ENCODE results near the gene MARCKS. TPM values are rescaled to one million over a fixed set of nuclear protein-coding genes. Genes with fewer than 3 reads are reported as not detected.
A peak's percentile ranks its signal among the peaks of the same experiment; 100 is the strongest.

The MARCKS gene
- polyA plus RNA-seq, 2 of the 4 experiments (the other 2 are of a cell fraction): 21.2 to 39.4 TPM

- TF ChIP-seq ELK1 (IDR thresholded peaks at IDR 0.05; ENCODE audit: low read depth, low read length): no peak
- TF ChIP-seq EP300 (IDR thresholded peaks at IDR 0.05): no peak
- TF ChIP-seq REST (IDR thresholded peaks at IDR 0.05): no peak
- peak; percentile 84 for TF ChIP-seq RAD21 (conservative IDR thresholded peaks at IDR 0.05 in 1 of 2, IDR thresholded peaks at IDR 0.05 in 1 of 2)
Observed at GRCh38 chr6:113879186-113880096, 22.3 kb downstream of the MARCKS start (continued).

GRCh38 chr6:113881478-113881980 lies 24.4 kb downstream of the MARCKS start:
- no peak overlapping the region for H3K4me2 ChIP-seq
- ATAC-seq (no peak), DNase-seq (ENCODE audit: low read depth in 1 of 2, low spot score in 1 of 2) (no peak), FAIRE-seq (no peak)
- 57% methylated on average over 2 of the region's 2 CpGs for WGBS (ENCODE audit: missing lambda C conversion rate)
- no peaks in the 10 kb centered on the region for H3K9me3 ChIP-seq
- no peak overlapping the region for H3K4me3 ChIP-seq
- TF ChIP-seq HDAC2 (IDR thresholded peaks at IDR 0.05) (no peak), PBX3 (IDR thresholded peaks at IDR 0.05) (no peak), EP300 (IDR thresholded peaks at IDR 0.05) (no peak), TFCP2L1 (CRISPR knock-in tag; IDR thresholded peaks at IDR 0.05) (no peak), KDM5A (IDR thresholded peaks at IDR 0.05) (no peak), CBX2 (IDR thresholded peaks at IDR 0.05; ENCODE audit: borderline replicate concordance, low read depth) (no peak), ZFP36 (IDR thresholded peaks at IDR 0.05; ENCODE audit: borderline replicate concordance, partially characterized antibody) (no peak), HEYL (CRISPR knock-in tag; IDR thresholded peaks at IDR 0.05) (no peak), NR3C1 (IDR thresholded peaks at IDR 0.05) (no peak), POLR2A (IDR thresholded peaks at IDR 0.05; ENCODE audit: low read length) (no peak), NPAS2 (CRISPR knock-in tag; IDR thresholded peaks at IDR 0.05; ENCODE audit: borderline replicate concordance) (no peak), ZNF302 (CRISPR knock-in tag; IDR thresholded peaks at IDR 0.05) (no peak), E2F6 (IDR thresholded peaks at IDR 0.05; ENCODE audit: borderline replicate concordance, low read depth) (no peak), FOSB (CRISPR knock-in tag; IDR thresholded peaks at IDR 0.05) (no peak), HOXB13 (CRISPR knock-in tag; IDR thresholded peaks at IDR 0.05; ENCODE audit: low read depth) (no peak), NFE2L2 (conservative IDR thresholded peaks at IDR 0.05; ENCODE audit: low read length) (no peak), MAX (IDR thresholded peaks at IDR 0.05) (no peak)
- ChIA-PET CTCF (no interaction called here), POLR2A (no interaction called here)
- peaks cover 16% of the 10 kb centered on the region; the same call in 2 of the 3 replicates for H3K4me1 ChIP-seq
- no peak overlapping the region for H3K27ac ChIP-seq

All from A549 (cell line).